Tibial nerve (tissue), 3 donors: ENCODE data around the gene PRLR.

Experiments used
- POLR2A ChIP-seq, 2 donors: fragments of 450-650 bp; IDR thresholded peaks; one replicate each; pipeline ENCODE4 v1.6.1; 2017; ENCODE audit warnings: antibody characterized with exemption in 2 of 2, mild to moderate bottlenecking in 2 of 2, moderate library complexity in 2 of 2
- TF ChIP-seq, protein P1 (sequence below), 5 experiments: fragments of 200-600 bp in 3 of 5; fragments of 450-650 bp in 2 of 5; sonication (generic) in 3 of 5; IDR thresholded peaks; one replicate each; pipeline ENCODE4 v1.5.1; 2016 to 2019; ENCODE audit warnings: antibody characterized with exemption in 5 of 5, mild to moderate bottlenecking in 3 of 5, moderate library complexity in 2 of 5

DNA sequence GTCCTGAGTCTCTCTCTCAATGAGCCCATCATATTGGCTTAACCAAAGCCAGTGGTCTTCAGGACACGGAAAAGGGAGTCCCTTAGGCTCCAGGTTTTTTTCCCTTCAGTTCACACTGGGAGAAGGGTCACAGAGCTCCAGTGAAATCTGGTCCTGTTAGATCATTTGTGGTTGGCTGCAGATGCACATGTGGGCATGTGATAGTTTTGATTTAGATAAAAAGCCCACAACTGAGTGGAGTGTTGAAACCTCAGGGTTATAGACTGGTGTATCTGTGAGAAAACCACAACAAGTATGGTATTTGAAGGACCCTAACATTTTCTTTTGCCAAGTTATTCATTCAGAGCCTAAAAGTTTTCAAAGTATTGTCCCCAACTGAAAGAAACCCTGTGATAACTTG is 46.7 kb downstream of the PRLR start:
- TF ChIP-seq, protein P1, sequence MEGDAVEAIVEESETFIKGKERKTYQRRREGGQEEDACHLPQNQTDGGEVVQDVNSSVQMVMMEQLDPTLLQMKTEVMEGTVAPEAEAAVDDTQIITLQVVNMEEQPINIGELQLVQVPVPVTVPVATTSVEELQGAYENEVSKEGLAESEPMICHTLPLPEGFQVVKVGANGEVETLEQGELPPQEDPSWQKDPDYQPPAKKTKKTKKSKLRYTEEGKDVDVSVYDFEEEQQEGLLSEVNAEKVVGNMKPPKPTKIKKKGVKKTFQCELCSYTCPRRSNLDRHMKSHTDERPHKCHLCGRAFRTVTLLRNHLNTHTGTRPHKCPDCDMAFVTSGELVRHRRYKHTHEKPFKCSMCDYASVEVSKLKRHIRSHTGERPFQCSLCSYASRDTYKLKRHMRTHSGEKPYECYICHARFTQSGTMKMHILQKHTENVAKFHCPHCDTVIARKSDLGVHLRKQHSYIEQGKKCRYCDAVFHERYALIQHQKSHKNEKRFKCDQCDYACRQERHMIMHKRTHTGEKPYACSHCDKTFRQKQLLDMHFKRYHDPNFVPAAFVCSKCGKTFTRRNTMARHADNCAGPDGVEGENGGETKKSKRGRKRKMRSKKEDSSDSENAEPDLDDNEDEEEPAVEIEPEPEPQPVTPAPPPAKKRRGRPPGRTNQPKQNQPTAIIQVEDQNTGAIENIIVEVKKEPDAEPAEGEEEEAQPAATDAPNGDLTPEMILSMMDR (IDR thresholded peaks at IDR 0.05), result no peak
- TF ChIP-seq POLR2A (IDR thresholded peaks at IDR 0.05), result no peak
